ENCODE data around the gene PTPN14. TPM values are rescaled to one million over a fixed set of nuclear protein-coding genes. Genes with fewer than 3 reads are reported as not detected.
A peak's percentile ranks its signal among the peaks of the same experiment; 100 is the strongest.

The PTPN14 gene
- total RNA-seq, 2 experiments from 2014 or later, result 2.7 to 2.8 TPM

GRCh38 chr1:214342525-214342924, 208.9 kb downstream of the PTPN14 start:
- CTCF ChIA-PET, result interaction anchor here (1.8 to 3.8 kb wide), 2 partner anchors 10 to 81 kb away, joined by 5 to 15 read pairs; no protein-coding TSS in a partner anchor
- no peaks in the 10 kb centered on the region for H3K4me1 Mint-ChIP-seq (ENCODE audit: low read depth)
- H3K27ac Mint-ChIP-seq, result no peak overlapping the region
- H3K9me3 Mint-ChIP-seq, result peaks cover 15% of the 10 kb centered on the region
- no peak overlapping the region for H3K4me3 Mint-ChIP-seq
- no peaks in the 10 kb centered on the region for H3K27me3 Mint-ChIP-seq (ENCODE audit: low read depth)
- DNase-seq, result no peak
- intact Hi-C loops (cut with micrococcal nuclease), result no loop called here
- peaks cover 45% of the 10 kb centered on the region for H3K36me3 Mint-ChIP-seq (ENCODE audit: low read depth)

GRCh38 chr1:214341932-214342331, 209.5 kb downstream of the PTPN14 start:
- intact Hi-C loops (cut with micrococcal nuclease), result no loop called here
- H3K36me3 Mint-ChIP-seq (ENCODE audit: low read depth), result peaks cover 51% of the 10 kb centered on the region
- CTCF ChIA-PET, result interaction anchor here (1.8 to 3.8 kb wide), 2 partner anchors 9 to 80 kb away, joined by 5 to 15 read pairs; no protein-coding TSS in a partner anchor
- H3K27ac Mint-ChIP-seq, result no peak overlapping the region
- no peak overlapping the region for H3K4me3 Mint-ChIP-seq
- no peaks in the 10 kb centered on the region for H3K27me3 Mint-ChIP-seq (ENCODE audit: low read depth)
- no peaks in the 10 kb centered on the region for H3K4me1 Mint-ChIP-seq (ENCODE audit: low read depth)
- peaks cover 15% of the 10 kb centered on the region for H3K9me3 Mint-ChIP-seq
- DNase-seq, result no peak

- H3K27me3 Mint-ChIP-seq (ENCODE audit: low read depth), result no peaks in the 10 kb centered on the region
- no peak overlapping the region for H3K4me3 Mint-ChIP-seq
- CTCF ChIA-PET, result interaction anchor here (1.8 to 3.8 kb wide), 2 partner anchors 9 to 80 kb away, joined by 5 to 15 read pairs; no protein-coding TSS in a partner anchor
- H3K27ac Mint-ChIP-seq, result no peak overlapping the region
- peaks cover 15% of the 10 kb centered on the region for H3K9me3 Mint-ChIP-seq
- intact Hi-C loops (cut with micrococcal nuclease), result no loop called here
- H3K4me1 Mint-ChIP-seq (ENCODE audit: low read depth), result no peaks in the 10 kb centered on the region
- peaks cover 55% of the 10 kb centered on the region for H3K36me3 Mint-ChIP-seq (ENCODE audit: low read depth)
- no peak for DNase-seq
Observed at GRCh38 chr1:214341459-214341858, 209.9 kb downstream of the PTPN14 start.

GRCh38 chr1:214338212-214338611, 213.2 kb downstream of the PTPN14 start:
- Mint-ChIP-seq H3K27me3 (ENCODE audit: low read depth) (no peaks in the 10 kb centered on the region), H3K4me3 (no peak overlapping the region), H3K4me1 (ENCODE audit: low read depth) (no peaks in the 10 kb centered on the region), H3K9me3 (no peaks in the 10 kb centered on the region), H3K36me3 (ENCODE audit: low read depth) (peaks cover 44% of the 10 kb centered on the region), H3K27ac (no peak overlapping the region)
- CTCF ChIA-PET, result interaction anchor here (0.7 to 1.7 kb wide), 2 partner anchors 9 to 248 kb away, joined by 3 to 11 read pairs; no protein-coding TSS in a partner anchor
- DNase-seq, result no peak
- intact Hi-C loops (cut with micrococcal nuclease), result loop anchor here (10.0 kb wide), 2 partner anchors 353 to 807 kb away; partner anchors contain the start of gene PROX1

GRCh38 chr1:214337511-214337910, 213.9 kb downstream of the PTPN14 start:
- Mint-ChIP-seq H3K36me3 (ENCODE audit: low read depth) (peaks cover 39% of the 10 kb centered on the region), H3K27ac (no peak overlapping the region), H3K4me1 (ENCODE audit: low read depth) (no peaks in the 10 kb centered on the region), H3K9me3 (no peaks in the 10 kb centered on the region), H3K4me3 (no peak overlapping the region), H3K27me3 (ENCODE audit: low read depth) (no peaks in the 10 kb centered on the region)
- no peak for DNase-seq
- intact Hi-C loops (cut with micrococcal nuclease), result loop anchor here (10.0 kb wide), 2 partner anchors 353 to 807 kb away; partner anchors contain the start of gene PROX1
- CTCF ChIA-PET, result interaction anchor here (0.7 kb wide), 1 partner anchor 248 kb away, joined by 3 read pairs; no protein-coding TSS in a partner anchor

- Mint-ChIP-seq H3K9me3 (no peaks in the 10 kb centered on the region), H3K27ac (no peak overlapping the region), H3K36me3 (ENCODE audit: low read depth) (peaks cover 34% of the 10 kb centered on the region), H3K27me3 (ENCODE audit: low read depth) (no peaks in the 10 kb centered on the region), H3K4me1 (ENCODE audit: low read depth) (no peaks in the 10 kb centered on the region), H3K4me3 (no peak overlapping the region)
- no peak for DNase-seq
- CTCF ChIA-PET, result no interaction called here
- intact Hi-C loops (cut with micrococcal nuclease), result loop anchor here (10.0 kb wide), 2 partner anchors 352 to 808 kb away; partner anchors contain the start of gene PROX1
Observed at GRCh38 chr1:214337015-214337414, 214.4 kb downstream of the PTPN14 start.

- intact Hi-C loops (cut with micrococcal nuclease), result loop anchor here (10.0 kb wide), 2 partner anchors 351 to 809 kb away; partner anchors contain the start of gene PROX1
- no peaks in the 10 kb centered on the region for H3K9me3 Mint-ChIP-seq
- no peak overlapping the region for H3K4me3 Mint-ChIP-seq
- H3K27me3 Mint-ChIP-seq (ENCODE audit: low read depth), result no peaks in the 10 kb centered on the region
- CTCF ChIA-PET, result interaction anchor here (0.6 to 1.4 kb wide), 5 partner anchors 22 to 250 kb away, joined by 3 to 6 read pairs (median 4); no protein-coding TSS in a partner anchor
- H3K27ac Mint-ChIP-seq, result no peak overlapping the region
- H3K4me1 Mint-ChIP-seq (ENCODE audit: low read depth), result no peaks in the 10 kb centered on the region
- no peak for DNase-seq
- peaks cover 31% of the 10 kb centered on the region for H3K36me3 Mint-ChIP-seq (ENCODE audit: low read depth)
Observed at GRCh38 chr1:214335567-214335966, 215.8 kb downstream of the PTPN14 start.

GRCh38 chr1:214332946-214333798, 218.2 kb downstream of the PTPN14 start:
- CTCF ChIA-PET, result interaction anchor here (0.6 to 12.2 kb wide), 33 partner anchors 8 to 362 kb away, joined by 3 to 369 read pairs (median 5); partner anchors contain the start of genes CENPF and SMYD2
- H3K36me3 Mint-ChIP-seq (ENCODE audit: low read depth), result peaks cover 26% of the 10 kb centered on the region
- H3K9me3 Mint-ChIP-seq, result no peaks in the 10 kb centered on the region
- no peaks in the 10 kb centered on the region for H3K4me1 Mint-ChIP-seq (ENCODE audit: low read depth)
- H3K4me3 Mint-ChIP-seq, result no peak overlapping the region
- intact Hi-C loops (cut with micrococcal nuclease), result loop anchor here (1.0 to 10.0 kb wide), 9 partner anchors 106 to 1211 kb away; partner anchors contain the start of gene PROX1
- H3K27me3 Mint-ChIP-seq (ENCODE audit: low read depth), result no peaks in the 10 kb centered on the region
- no peak overlapping the region for H3K27ac Mint-ChIP-seq
- DNase-seq, result peak; percentile 72

- peaks cover 17% of the 10 kb centered on the region for H3K36me3 Mint-ChIP-seq (ENCODE audit: low read depth)
- no peak overlapping the region for H3K4me3 Mint-ChIP-seq
- H3K9me3 Mint-ChIP-seq, result no peaks in the 10 kb centered on the region
- H3K4me1 Mint-ChIP-seq (ENCODE audit: low read depth), result no peaks in the 10 kb centered on the region
- H3K27me3 Mint-ChIP-seq (ENCODE audit: low read depth), result no peaks in the 10 kb centered on the region
- no peak overlapping the region for H3K27ac Mint-ChIP-seq
- intact Hi-C loops (cut with micrococcal nuclease), result loop anchor here (1.0 to 10.0 kb wide), 7 partner anchors 107 to 1210 kb away; partner anchors contain the start of gene PROX1
- CTCF ChIA-PET, result interaction anchor here (0.5 to 12.2 kb wide), 59 partner anchors 9 to 1195 kb away, joined by 3 to 369 read pairs (median 4); partner anchors contain the start of gene SMYD2
- peak; percentile 71 for DNase-seq
Observed at GRCh38 chr1:214331827-214332423, 219.5 kb downstream of the PTPN14 start.

- DNase-seq, result no peak
- Mint-ChIP-seq H3K27ac (no peak overlapping the region), H3K4me3 (no peak overlapping the region), H3K9me3 (no peaks in the 10 kb centered on the region), H3K36me3 (ENCODE audit: low read depth) (peaks cover 15% of the 10 kb centered on the region), H3K27me3 (ENCODE audit: low read depth) (no peaks in the 10 kb centered on the region), H3K4me1 (ENCODE audit: low read depth) (no peaks in the 10 kb centered on the region)
- intact Hi-C loops (cut with micrococcal nuclease), result loop anchor here (5.0 to 10.0 kb wide), 4 partner anchors 311 to 1209 kb away; partner anchors contain the start of gene PROX1
- CTCF ChIA-PET, result interaction anchor here (0.5 to 12.2 kb wide), 50 partner anchors 10 to 1196 kb away, joined by 3 to 369 read pairs (median 4); partner anchors contain the start of gene SMYD2
Observed at GRCh38 chr1:214331180-214331579, 220.2 kb downstream of the PTPN14 start.

- Mint-ChIP-seq H3K4me3 (no peak overlapping the region), H3K36me3 (ENCODE audit: low read depth) (peaks cover 16% of the 10 kb centered on the region), H3K27me3 (ENCODE audit: low read depth) (no peaks in the 10 kb centered on the region), H3K4me1 (ENCODE audit: low read depth) (no peaks in the 10 kb centered on the region), H3K27ac (no peak overlapping the region), H3K9me3 (no peaks in the 10 kb centered on the region)
- DNase-seq, result no peak
- intact Hi-C loops (cut with micrococcal nuclease), result loop anchor here (5.0 to 10.0 kb wide), 4 partner anchors 312 to 1208 kb away; partner anchors contain the start of gene PROX1
- CTCF ChIA-PET, result interaction anchor here (0.5 to 12.2 kb wide), 23 partner anchors 8 to 255 kb away, joined by 3 to 369 read pairs (median 6); no protein-coding TSS in a partner anchor
Observed at GRCh38 chr1:214330715-214331114, 220.7 kb downstream of the PTPN14 start.
